Panc1 (cell line): ENCODE measurements around the gene GIT1.

Experiments used
- POLR2AphosphoS5 ChIP-seq: IDR thresholded peaks from 2 replicates; pipeline ENCODE4 v1.6.1; 2012; ENCODE audit warnings: mild to moderate bottlenecking, low read depth, low read length, moderate library complexity
- SIN3A ChIP-seq: IDR thresholded peaks from 2 replicates; pipeline ENCODE4 v1.6.1; 2012; ENCODE audit warnings: low read depth, mild to moderate bottlenecking, low read length, moderate library complexity, borderline replicate concordance; ENCODE audit not compliant: insufficient read depth
- TCF7L2 ChIP-seq: IDR thresholded peaks from 2 replicates; pipeline ENCODE4 v1.6.1; 2011; ENCODE audit warnings: mild to moderate bottlenecking, low read depth, low read length, inconsistent platforms
- TF ChIP-seq, protein P1 (sequence below): fragments of 450-650 bp; IDR thresholded peaks from 2 replicates; pipeline ENCODE4 v1.5.1; 2017; ENCODE audit warnings: mild to moderate bottlenecking

DNA sequence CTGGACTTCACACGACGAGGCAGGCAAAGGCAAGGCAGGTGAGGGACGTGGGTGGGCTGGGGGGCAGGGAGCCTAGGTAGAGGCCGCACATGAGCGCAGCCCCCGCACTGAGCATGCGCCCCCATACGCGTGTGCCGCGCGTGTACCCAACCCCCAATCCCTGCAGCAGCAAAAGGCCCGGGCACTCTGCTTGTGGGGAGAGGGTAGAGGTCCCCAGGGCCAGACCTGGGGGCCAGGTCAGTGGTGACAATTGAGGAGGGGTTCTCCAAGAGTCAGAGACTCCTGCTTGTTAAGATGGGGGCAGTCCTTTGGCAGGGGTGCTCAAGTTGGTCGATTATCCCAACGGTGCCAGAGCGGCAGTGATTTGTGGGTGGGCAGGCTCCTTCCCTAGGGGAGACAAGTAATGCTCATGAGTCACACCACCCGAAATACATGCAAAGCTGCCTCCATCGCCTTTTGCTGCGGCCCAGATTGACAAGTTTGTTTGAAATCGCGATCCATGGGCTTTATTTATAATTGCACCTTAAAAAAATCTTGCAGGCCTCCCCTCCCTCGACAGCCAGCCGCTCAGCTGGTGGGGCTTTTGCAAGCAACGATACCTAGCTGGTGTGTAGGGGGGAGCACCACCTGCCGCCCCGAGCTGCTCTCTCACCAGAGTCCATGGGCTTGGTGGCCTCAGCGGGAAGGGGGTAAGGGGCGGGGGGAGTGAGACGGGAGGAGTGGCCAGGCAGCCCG lies 1.1 kb upstream of the GIT1 start:
- TF ChIP-seq, protein P1, sequence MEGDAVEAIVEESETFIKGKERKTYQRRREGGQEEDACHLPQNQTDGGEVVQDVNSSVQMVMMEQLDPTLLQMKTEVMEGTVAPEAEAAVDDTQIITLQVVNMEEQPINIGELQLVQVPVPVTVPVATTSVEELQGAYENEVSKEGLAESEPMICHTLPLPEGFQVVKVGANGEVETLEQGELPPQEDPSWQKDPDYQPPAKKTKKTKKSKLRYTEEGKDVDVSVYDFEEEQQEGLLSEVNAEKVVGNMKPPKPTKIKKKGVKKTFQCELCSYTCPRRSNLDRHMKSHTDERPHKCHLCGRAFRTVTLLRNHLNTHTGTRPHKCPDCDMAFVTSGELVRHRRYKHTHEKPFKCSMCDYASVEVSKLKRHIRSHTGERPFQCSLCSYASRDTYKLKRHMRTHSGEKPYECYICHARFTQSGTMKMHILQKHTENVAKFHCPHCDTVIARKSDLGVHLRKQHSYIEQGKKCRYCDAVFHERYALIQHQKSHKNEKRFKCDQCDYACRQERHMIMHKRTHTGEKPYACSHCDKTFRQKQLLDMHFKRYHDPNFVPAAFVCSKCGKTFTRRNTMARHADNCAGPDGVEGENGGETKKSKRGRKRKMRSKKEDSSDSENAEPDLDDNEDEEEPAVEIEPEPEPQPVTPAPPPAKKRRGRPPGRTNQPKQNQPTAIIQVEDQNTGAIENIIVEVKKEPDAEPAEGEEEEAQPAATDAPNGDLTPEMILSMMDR: no peak
- no peak for TF ChIP-seq SIN3A
- TF ChIP-seq POLR2AphosphoS5: no peak
- no peak for TF ChIP-seq TCF7L2
